DND-41 (cell line): ENCODE measurements around the gene ACR.

Experiments used
- CTCF ChIP-seq: IDR thresholded peaks from 2 replicates; pipeline ENCODE4 v1.5.1; 2012; ENCODE audit warnings: borderline replicate concordance, low read length, moderate library complexity, mild to moderate bottlenecking; ENCODE audit not compliant: poor library complexity, severe bottlenecking; ENCODE audit errors: extremely low read depth
- EZH2 ChIP-seq: IDR thresholded peaks from 3 replicates; pipeline ENCODE4 v1.6.1; 2012; ENCODE audit warnings: borderline replicate concordance, low read depth, mild to moderate bottlenecking, moderate library complexity, low read length, inconsistent platforms; ENCODE audit not compliant: severe bottlenecking

GRCh38 chr22:50721257-50721844 is 16.7 kb upstream of the ACR start:
- TF ChIP-seq CTCF (no peak), EZH2 (no peak)
